Skeletal muscle cell (primary cell): Measurements from ENCODE around the gene KCNQ4.

Source experiments
- DNase-seq: peaks from one replicate; pipeline ENCODE4 v3.0.0-alpha.2; 2010; ENCODE audit warnings: low read depth
- H3K4me3 ChIP-seq: 2 replicates; pipeline ENCODE4 v1.5.1; 2011; ENCODE audit warnings: low read depth, mild to moderate bottlenecking, control low read depth, low read length, moderate library complexity

Gene KCNQ4

DNA sequence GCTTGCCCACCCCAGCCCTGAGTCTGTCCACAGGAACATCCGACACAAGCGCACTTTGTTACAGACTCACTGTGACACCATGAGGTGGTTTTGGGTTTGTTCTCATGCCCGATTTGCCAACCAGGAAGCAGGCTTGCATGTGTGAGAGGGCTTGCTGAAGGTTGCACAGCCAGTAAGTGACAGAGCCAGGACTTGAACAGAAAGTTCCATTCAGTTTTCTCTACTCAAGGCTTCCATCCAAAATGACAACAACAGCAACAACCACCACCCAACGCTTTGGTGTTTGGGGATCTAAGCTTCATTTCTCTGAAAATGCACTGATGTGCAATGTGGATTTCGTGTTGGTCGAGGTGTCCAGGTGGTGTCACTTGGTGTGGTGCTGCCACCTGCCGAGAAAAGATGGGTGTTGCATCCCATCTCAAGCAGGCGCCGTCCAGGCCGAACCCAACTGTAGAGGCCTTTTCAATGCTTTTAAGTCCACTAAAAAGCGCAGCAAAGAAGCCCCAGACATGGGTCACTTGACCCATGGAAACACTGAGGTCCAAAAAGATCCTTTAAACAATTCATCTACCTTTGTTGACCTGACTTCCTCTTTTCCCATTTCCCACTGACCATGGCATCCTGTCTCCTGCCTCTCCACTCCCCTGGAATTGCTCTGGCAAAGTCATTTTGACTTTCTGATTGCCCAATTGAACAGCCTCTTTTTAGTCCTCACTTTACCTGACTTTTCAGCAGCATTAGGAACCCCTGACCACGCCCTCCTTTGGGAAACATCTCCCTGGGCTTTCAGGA, 66.4 kb downstream of the KCNQ4 start:
- H3K4me3 ChIP-seq: no peak overlapping the region
- no peak for DNase-seq

- no peak for DNase-seq
- no peak overlapping the region for H3K4me3 ChIP-seq
Observed at GRCh38 chr1:40851643-40852042, 68.1 kb downstream of the KCNQ4 start.

- no peak for DNase-seq
- no peak overlapping the region for H3K4me3 ChIP-seq
Observed at GRCh38 chr1:40853113-40853884, 69.7 kb downstream of the KCNQ4 start.

GRCh38 chr1:40853885-40854170, 70.2 kb downstream of the KCNQ4 start:
- DNase-seq: no peak
- H3K4me3 ChIP-seq: no peak overlapping the region

DNA sequence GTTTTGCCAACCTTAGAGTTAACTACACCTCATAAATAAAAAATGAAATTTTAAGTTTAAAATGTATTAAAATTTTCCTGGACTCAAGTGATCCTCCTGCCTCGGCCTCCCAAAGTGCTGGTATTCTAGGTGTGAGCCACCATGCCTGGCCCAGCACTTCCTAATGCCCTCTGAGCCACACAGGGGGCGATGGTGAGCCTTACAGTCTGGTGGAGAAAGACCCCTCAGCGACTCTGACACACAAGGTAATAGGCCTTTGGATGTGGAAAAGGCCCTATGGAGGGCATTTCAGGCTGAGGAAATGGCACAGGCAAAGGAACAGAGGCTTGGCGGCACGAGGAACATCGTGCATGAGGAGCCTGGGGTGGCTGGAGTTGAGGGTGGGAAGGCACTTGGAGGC, 71.9 kb downstream of the KCNQ4 start:
- no peak overlapping the region for H3K4me3 ChIP-seq
- no peak for DNase-seq

GRCh38 chr1:40856116-40856515, 72.5 kb downstream of the KCNQ4 start:
- no peak for DNase-seq
- H3K4me3 ChIP-seq: no peak overlapping the region

DNA sequence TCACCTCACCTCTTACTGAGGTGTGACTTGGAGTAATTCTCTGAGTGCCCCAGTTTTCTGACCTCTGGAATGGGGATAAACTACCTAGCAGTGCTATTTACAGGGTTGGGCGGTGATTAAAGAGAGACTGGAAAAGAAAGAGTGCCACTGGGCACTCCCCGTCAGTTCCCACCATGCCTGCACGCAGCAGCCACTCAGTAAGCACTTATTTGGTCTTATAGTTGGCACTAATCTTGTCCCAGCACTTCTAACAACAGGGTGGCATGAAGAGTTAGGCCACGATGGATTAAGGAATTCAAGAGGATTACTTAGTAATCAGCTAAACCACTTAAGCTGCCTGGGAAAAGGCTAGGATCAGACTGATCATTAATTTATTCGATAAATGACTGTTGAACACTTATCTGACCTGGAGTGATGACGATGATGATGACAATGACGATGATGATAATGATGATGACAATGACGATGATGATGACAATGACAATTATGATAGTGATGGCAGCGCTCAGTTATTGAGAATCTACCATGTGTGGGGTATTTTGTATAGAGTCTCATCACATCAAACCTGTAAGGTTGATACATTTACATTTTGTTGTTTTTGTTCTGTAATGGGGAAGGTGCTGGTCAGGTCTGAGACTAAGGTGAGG, 73.2 kb downstream of the KCNQ4 start:
- H3K4me3 ChIP-seq: no peak overlapping the region
- no peak for DNase-seq

DNA sequence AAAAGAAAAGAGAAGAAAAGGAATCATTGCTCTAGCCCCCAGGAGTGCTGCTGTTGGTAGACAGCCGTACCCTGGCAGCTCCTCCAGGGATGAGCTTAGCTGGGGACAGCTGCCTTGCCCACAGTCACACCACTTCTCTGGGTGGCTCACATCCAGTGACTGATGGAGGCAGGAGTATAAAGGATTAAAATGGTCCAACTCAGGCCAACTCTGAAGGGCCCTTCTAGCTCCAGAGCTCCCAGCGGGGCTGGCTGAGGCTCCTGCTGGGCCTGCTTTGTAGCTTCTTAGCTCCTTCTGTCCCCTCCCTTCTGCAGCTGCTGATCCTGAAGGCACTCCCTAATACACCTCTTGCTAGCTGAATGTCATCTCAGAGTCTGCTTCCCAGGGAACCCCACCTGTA, 74.2 kb downstream of the KCNQ4 start:
- no peak for DNase-seq
- H3K4me3 ChIP-seq: no peak overlapping the region

- DNase-seq: no peak
- H3K4me3 ChIP-seq: no peak overlapping the region
Observed at GRCh38 chr1:40858856-40859416, 75.3 kb downstream of the KCNQ4 start.

DNA sequence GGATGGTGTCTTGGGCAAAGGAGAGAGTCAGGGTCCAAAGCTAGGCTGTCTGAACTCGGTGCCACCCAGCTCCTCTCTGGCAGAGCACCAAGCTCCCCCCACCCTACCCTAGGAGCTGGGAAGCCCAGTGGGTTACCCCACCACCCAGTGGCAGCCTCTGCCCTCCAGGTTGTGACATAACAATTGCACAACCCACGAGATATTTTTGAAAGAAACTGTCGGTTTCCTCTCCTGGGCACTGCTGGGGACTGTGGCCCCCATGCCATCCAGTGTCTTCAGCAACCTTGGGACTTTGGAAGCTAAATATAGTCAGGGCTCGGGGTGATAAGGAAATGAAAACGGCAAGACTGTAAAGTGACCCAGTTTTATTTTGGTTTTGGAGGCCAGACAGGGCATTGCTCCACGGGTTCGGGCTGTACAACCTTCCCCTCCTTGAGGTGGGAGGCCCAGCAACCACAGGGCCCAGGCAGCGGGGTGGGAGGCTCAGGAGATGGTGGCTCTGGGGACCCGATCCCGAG, 77.2 kb downstream of the KCNQ4 start:
- DNase-seq: no peak
- peak overlapping the region; percentile 56 for H3K4me3 ChIP-seq

DNA sequence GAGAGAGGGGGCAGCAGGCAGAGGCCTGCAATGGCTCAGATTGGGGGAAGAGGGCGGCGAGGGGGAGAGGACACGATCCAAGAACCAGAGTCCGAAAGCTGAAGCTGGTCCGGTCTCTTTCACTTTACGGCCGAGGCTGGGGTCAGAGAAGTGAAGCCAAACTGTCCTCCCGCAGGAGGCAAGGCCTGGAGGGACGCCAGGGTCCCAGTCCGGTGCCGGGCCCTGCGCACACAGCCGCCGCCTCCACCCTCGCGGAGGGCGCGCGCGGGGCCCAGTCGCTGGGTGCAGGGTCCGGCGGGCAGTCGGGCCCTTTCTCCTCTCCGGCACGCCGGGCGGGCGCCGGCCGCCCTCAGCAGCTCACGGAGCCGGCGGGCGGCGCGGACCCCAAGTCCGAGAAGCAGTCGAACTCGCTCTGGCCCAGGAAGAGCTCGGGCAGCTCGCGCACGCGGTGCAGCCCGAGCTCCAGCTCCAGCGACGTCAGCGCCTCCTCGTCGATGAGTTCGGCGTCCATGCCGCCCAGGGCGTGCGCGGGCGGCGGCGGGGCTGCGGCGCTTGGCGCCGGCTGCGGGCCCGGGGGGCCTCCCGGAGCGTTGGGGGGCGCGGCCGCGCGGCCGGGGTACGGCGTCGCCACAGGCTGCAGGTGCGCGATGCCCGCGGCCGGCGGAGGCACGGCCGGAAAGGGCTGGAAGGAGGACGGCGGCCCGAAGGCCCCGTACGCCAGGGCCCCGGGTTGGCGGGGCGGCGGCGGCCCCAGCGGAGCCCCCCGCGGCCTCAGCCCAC, 77.8 kb downstream of the KCNQ4 start:
- peak overlapping the region; percentile 56 for H3K4me3 ChIP-seq
- no peak for DNase-seq

DNA sequence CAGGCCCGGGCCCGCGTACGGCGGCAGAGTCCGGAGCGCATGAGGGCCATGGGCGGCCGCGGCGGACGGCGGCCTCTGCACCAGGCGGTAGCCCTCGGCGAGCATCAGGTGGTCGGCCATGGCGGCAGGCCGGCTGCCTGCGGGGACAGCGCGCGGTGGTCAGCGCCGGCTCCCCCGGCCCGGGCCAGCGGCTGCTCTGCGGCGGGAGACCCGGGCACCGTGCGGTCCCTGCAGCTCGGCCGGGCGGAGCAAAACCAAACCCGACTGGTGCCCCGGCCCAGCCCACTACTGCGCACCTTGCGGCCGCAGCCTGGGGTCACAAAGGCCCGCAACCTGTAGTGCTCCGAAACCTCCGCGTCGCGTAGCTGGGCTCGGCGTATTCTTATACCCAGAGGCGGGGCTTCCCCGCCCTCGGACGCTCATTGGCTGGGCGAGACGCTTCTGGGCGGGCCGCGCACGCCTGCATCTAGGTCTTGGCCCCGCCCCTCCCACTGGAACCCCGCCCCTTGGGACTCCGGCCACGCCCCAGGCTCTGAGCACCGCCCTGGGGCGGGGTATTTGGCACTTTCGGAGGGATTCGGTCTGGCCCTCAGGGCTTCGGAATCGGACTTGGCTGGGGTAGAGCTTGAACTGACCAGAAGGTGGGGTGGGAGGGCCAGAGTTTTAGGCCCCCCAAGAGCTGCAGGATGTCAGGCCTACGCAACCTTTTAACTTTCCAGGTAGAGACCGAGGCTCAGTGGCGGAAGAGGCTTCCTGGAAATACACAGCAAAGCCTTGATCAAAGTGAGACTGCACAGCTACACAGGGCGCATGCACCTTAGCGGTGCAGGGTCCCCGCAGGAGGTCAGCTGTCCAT, 78.6 kb downstream of the KCNQ4 start, which contains the start of gene CITED4:
Gene CITED4 (minus strand): TSS at position 356 of the 856 bp plus-strand sequence. CDS start 236 bp downstream, at position 120.
- H3K4me3 ChIP-seq: peak within 1 kb of the TSS; percentile 56
- peak; percentile 47 for DNase-seq

GRCh38 chr1:40868051-40868723, 84.6 kb downstream of the KCNQ4 start:
- DNase-seq: peak; percentile 45
- no peak overlapping the region for H3K4me3 ChIP-seq

DNA sequence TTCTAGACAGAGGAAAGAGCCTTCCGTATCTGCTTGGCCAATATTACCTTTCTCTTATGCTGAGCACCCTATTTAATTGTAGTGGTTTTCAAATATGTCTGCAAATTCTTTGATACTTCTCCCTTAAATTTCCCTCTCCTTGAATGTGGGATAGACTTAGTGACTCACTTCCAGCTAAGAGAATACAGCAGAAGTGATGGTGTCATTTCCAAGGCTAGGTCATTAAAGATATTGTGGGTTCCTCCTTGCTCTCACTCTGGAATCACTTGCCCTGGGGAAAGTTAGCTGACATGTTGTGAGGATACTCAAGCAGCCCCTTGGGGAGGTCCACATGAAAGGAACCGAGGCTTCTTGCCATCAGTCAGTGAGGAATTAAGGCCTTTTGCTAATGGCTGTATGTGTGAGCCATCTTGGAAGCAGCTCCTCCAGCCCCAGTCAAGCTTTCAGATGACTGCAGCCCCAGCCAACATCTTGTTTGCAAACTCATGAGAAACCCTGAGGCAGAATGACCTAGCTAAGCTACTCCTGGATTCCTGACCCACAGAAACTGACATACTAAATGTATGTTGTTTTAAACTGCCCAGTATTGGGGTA, 86.6 kb downstream of the KCNQ4 start:
- DNase-seq: no peak
- H3K4me3 ChIP-seq: no peak overlapping the region

- no peak for DNase-seq
- no peak overlapping the region for H3K4me3 ChIP-seq
Observed at GRCh38 chr1:40872276-40872675, 88.7 kb downstream of the KCNQ4 start.

GRCh38 chr1:40873863-40874472, 90.4 kb downstream of the KCNQ4 start:
- no peak overlapping the region for H3K4me3 ChIP-seq
- DNase-seq: no peak

GRCh38 chr1:40876436-40876761, 92.8 kb downstream of the KCNQ4 start:
- no peak overlapping the region for H3K4me3 ChIP-seq
- DNase-seq: no peak
